SK-N-SH (cell line): ENCODE data around the gene CATSPERZ. TPM values are rescaled to one million over a fixed set of nuclear protein-coding genes. Genes with fewer than 3 reads are reported as not detected.

ENCODE experiments used
- CTCF ChIA-PET: fragments of 300-600, 350-600 bp; formaldehyde crosslinking; extraction: SDS; loops from one replicate; lab custom pipeline; 2021; lab: Yijun Ruan, JAX
- POLR2A ChIA-PET: fragments of 350-600 bp; sonication (Branson Sonifier 250); formaldehyde crosslinking; extraction: SDS; loops from one replicate; lab custom pipeline; 2020; ENCODE audit warnings: antibody characterized with exemption, inconsistent platforms; lab: Yijun Ruan, JAX
- DNase-seq: peaks from one replicate; pipeline ENCODE4 v3.0.0; 2012
- H2AFZ ChIP-seq: fragments of 200-600 bp; sonication (generic); 2 replicates; pipeline ENCODE4 v1.8.1; 2016; ENCODE audit warnings: antibody characterized with exemption, mild to moderate bottlenecking, low read depth
- H3F3A ChIP-seq: fragments of 200-600 bp; sonication (generic); replicated peaks from 2 replicates; pipeline ENCODE3; 2016; ENCODE audit warnings: antibody characterized with exemption, mild to moderate bottlenecking; ENCODE audit not compliant: insufficient read depth
- H3K27ac ChIP-seq, 2 experiments: fragments of 200-500 bp in 1 of 2; fragments of 200-600 bp in 1 of 2; sonication (Bioruptor generic) in 1 of 2; sonication (generic), shearing (Covaris generic) in 1 of 2; 2 replicates each; pipeline versions ENCODE4 v1.5.1 to v1.6.1; 2014 to 2016; ENCODE audit warnings: low read depth in 2 of 2, inconsistent platforms in 1 of 2, low read length in 1 of 2, mild to moderate bottlenecking in 1 of 2, mixed read lengths in 1 of 2
- H3K27me3 ChIP-seq: fragments of 200-600 bp; sonication (generic), shearing (Covaris generic); 2 replicates; pipeline ENCODE4 v1.6.1; 2016; ENCODE audit warnings: mixed run types; ENCODE audit not compliant: insufficient read depth
- H3K36me3 ChIP-seq, 2 experiments: fragments of 200-500 bp in 1 of 2; fragments of 200-600 bp in 1 of 2; sonication (Bioruptor generic) in 1 of 2; sonication (generic) in 1 of 2; replicated peaks in 1 of 2; 2 replicates each; pipeline versions ENCODE3 to v1.5.1; 2014 to 2016; ENCODE audit warnings: low read length in 1 of 2, mild to moderate bottlenecking in 1 of 2; ENCODE audit not compliant: insufficient read depth in 2 of 2, control insufficient read depth in 1 of 2
- H3K4me1 ChIP-seq, 2 experiments: fragments of 200-500 bp in 1 of 2; fragments of 200-600 bp in 1 of 2; sonication (Bioruptor generic) in 1 of 2; sonication (generic), shearing (Covaris generic) in 1 of 2; 2 replicates each; pipeline versions ENCODE4 v1.5.1 to v1.6.1; 2014 to 2016; ENCODE audit warnings: low read depth in 1 of 2, low read length in 1 of 2, mixed run types in 1 of 2; ENCODE audit not compliant: insufficient read depth in 2 of 2, control insufficient read depth in 1 of 2
- H3K4me2 ChIP-seq: fragments of 200-600 bp; sonication (generic), shearing (Covaris generic); 2 replicates; pipeline ENCODE4 v1.6.1; 2017; ENCODE audit warnings: mixed run types
- H3K4me3 ChIP-seq, 2 experiments: fragments of 200-500 bp in 1 of 2; fragments of 200-600 bp in 1 of 2; sonication (Bioruptor generic) in 1 of 2; sonication (generic), shearing (Covaris generic) in 1 of 2; 2 replicates each; pipeline versions ENCODE4 v1.5.1 to v1.8.1; 2014 to 2016; ENCODE audit warnings: low read depth in 2 of 2, inconsistent platforms in 1 of 2, low read length in 1 of 2, mild to moderate bottlenecking in 1 of 2, mixed read lengths in 1 of 2, moderate library complexity in 1 of 2
- H3K79me2 ChIP-seq: fragments of 200-600 bp; sonication (generic); 2 replicates; pipeline ENCODE4 v1.8.1; 2017; ENCODE audit warnings: mild to moderate bottlenecking; ENCODE audit not compliant: insufficient read depth
- H3K9ac ChIP-seq: fragments of 200-600 bp; sonication (generic); 2 replicates; pipeline ENCODE4 v1.6.1; 2017; ENCODE audit warnings: mixed run types
- H3K9me2 ChIP-seq: fragments of 200-600 bp; sonication (generic); 2 replicates; pipeline ENCODE4 v1.6.1; 2017; ENCODE audit warnings: mixed run types
- H3K9me3 ChIP-seq: fragments of 200-600 bp; sonication (generic); 2 replicates; pipeline ENCODE4 v1.6.1; 2017; ENCODE audit warnings: mixed run types, mild to moderate bottlenecking, moderate library complexity
- H4K20me1 ChIP-seq: fragments of 200-600 bp; sonication (generic); 2 replicates; pipeline ENCODE4 v1.6.1; 2017; ENCODE audit warnings: mild to moderate bottlenecking, mixed run types; ENCODE audit not compliant: insufficient read depth
- CTCF ChIP-seq: fragments of 200-600 bp; sonication (generic); IDR thresholded peaks from 2 replicates; pipeline ENCODE4 v1.6.1; 2017; ENCODE audit warnings: antibody characterized with exemption, mild to moderate bottlenecking, moderate library complexity
- ELF1 ChIP-seq: IDR thresholded peaks from 2 replicates; pipeline ENCODE4 v1.4.0; 2012
- EP300 ChIP-seq, 2 experiments: IDR thresholded peaks; 2 replicates each; pipeline versions ENCODE4 v1.4.0 to v1.6.1; 2012; ENCODE audit warnings: borderline replicate concordance in 1 of 2, low read depth in 1 of 2, low read length in 1 of 2
- GATA2 ChIP-seq: sonication (generic); formaldehyde crosslinking; IDR thresholded peaks from 2 replicates; pipeline ENCODE4 v1.5.0; 2020; ENCODE audit warnings: mild to moderate bottlenecking, missing genetic modification reagents
- MAX ChIP-seq: IDR thresholded peaks from 2 replicates; pipeline ENCODE4 v1.4.0; 2012; ENCODE audit warnings: low read depth
- MEF2A ChIP-seq: IDR thresholded peaks from 2 replicates; pipeline ENCODE4 v1.4.0; 2012; ENCODE audit warnings: low read depth, borderline replicate concordance
- MXI1 ChIP-seq: IDR thresholded peaks from 2 replicates; pipeline ENCODE4 v1.6.1; 2012; ENCODE audit warnings: mild to moderate bottlenecking, low read depth, low read length, improper control_type of control experiment
- NRF1 ChIP-seq: IDR thresholded peaks from 2 replicates; pipeline ENCODE4 v1.6.1; 2012; ENCODE audit warnings: low read depth, mild to moderate bottlenecking, low read length
- POLR2AphosphoS5 ChIP-seq: IDR thresholded peaks from 2 replicates; pipeline ENCODE4 v1.6.1; 2012; ENCODE audit warnings: low read depth, low read length
- REST ChIP-seq: IDR thresholded peaks from 2 replicates; pipeline ENCODE4 v1.6.1; 2012; ENCODE audit warnings: mild to moderate bottlenecking, low read depth, low read length, moderate library complexity
- RFX5 ChIP-seq: IDR thresholded peaks from 2 replicates; pipeline ENCODE4 v1.6.1; 2012; ENCODE audit warnings: mild to moderate bottlenecking, improper control_type of control experiment, low read length
- USF2 ChIP-seq: fragments of 150-350 bp; IDR thresholded peaks from 2 replicates; pipeline ENCODE4 v1.6.1; 2017; ENCODE audit warnings: antibody characterized with exemption, low read length, low read depth, borderline replicate concordance
- WGBS: methylation state at CpG from one replicate; pipeline ENCODE4 v1.1.6; 2017; ENCODE audit warnings: low lambda C conversion rate; 5-methylcytosine and 5-hydroxymethylcytosine counted together
- polyA plus RNA-seq, 3 experiments: library from polyadenylated mRNA; depleted of rRNA; stranded (reverse); fragments of >200 nt; gene quantifications; 2 replicates each; pipeline ENCODE4 v1.2.3, GENCODE V29; 2012

The CATSPERZ gene
- polyA plus RNA-seq, 1 of the 3 experiments (the other 2 are of a cell fraction) = 0.54 TPM

GRCh38 chr11:64317325-64317960 lies 17.3 kb downstream of the CATSPERZ start, which contains the start of gene TRMT112 (continued):
- TF ChIP-seq REST (peak; percentile 26; the same call in 1 of the 2 replicates), CTCF (no peak), USF2 (peak; percentile 51; the same call in 1 of the 2 replicates), MAX (peak; percentile 64; the same call in 1 of the 2 replicates), POLR2AphosphoS5 (peak; percentile 88; the same call in 1 of the 2 replicates)

GRCh38 chr11:64317961-64318765 lies 18.0 kb downstream of the CATSPERZ start, which contains the start of gene PRDX5:
Gene PRDX5 (plus strand): TSS chr11:64318121. CDS start chr11:64318216, 95 bp downstream.
- Histone ChIP-seq H3K9ac (peak within 1 kb of the TSS; percentile 91), H3K27me3 (no peaks in the 10 kb centered on the region), H3K79me2 (peaks cover 39% of the 10 kb centered on the region), H3K36me3 (peaks cover 0 to 30% of the 10 kb centered on the region in 2 experiments), H3K9me3 (no peaks in the 10 kb centered on the region), H3K4me1 (peaks cover 0 to 15% of the 10 kb centered on the region in 2 experiments; a peak in 2 of 4 replicates), H3K4me2 (peak within 1 kb of the TSS; percentile 88), H3K9me2 (no peaks in the 10 kb centered on the region), H2AFZ (peak within 1 kb of the TSS; percentile 91), H3F3A (peaks cover 6% of the 10 kb centered on the region), H3K27ac (peak within 1 kb of the TSS; percentile 97 to 100), H3K4me3 (peak within 1 kb of the TSS; percentile 70 to 98), H4K20me1 (no peaks in the 10 kb centered on the region)
- 2% methylated on average over 42 of the region's 61 CpGs for WGBS
- ChIA-PET POLR2A (interaction anchor here (0.6 to 2.3 kb wide), 17 partner anchors 11 to 330 kb away, joined by 3 to 18 read pairs (median 5); partner anchors contain the start of genes ESRRA, KCNK4, NUDT22 and TRPT1), CTCF (interaction anchor here (0.7 to 3.0 kb wide), 16 partner anchors 13 to 371 kb away, joined by 3 to 27 read pairs (median 4); partner anchors contain the start of gene ESRRA)
- DNase-seq = peak; percentile 97
- TF ChIP-seq CTCF = peak; percentile 33; the same call in 1 of the 2 replicates
- TF ChIP-seq USF2 = no peak
- 0 out of 2 replicates have a peak, but pooled peaks have one; percentile 17 for TF ChIP-seq RFX5
- peak; percentile 58; the same call in 1 of the 2 replicates for TF ChIP-seq POLR2AphosphoS5
- TF ChIP-seq ELF1 = peak; percentile 76
- peak; percentile 96 for TF ChIP-seq NRF1
- no peak for TF ChIP-seq GATA2 (CRISPR knock-in tag)
- no peak for TF ChIP-seq MEF2A
- 0 out of 4 replicates have a peak, but pooled peaks of 1 of the 2 experiments have one; percentile 4 for TF ChIP-seq EP300 (IDR thresholded peaks at IDR 0.05; ENCODE audit: borderline replicate concordance in 1 of 2, low read depth in 1 of 2, low read length in 1 of 2)
- TF ChIP-seq MXI1 = peak; percentile 63
